ENCODE results near the gene GRK3. TPM values are rescaled to one million over a fixed set of nuclear protein-coding genes. Genes with fewer than 3 reads are reported as not detected.

GRK3 gene
- total RNA-seq, 1 donor from 2014 or later = 74.9 TPM

GRCh38 chr22:25645964-25646363 lies 81.5 kb downstream of the GRK3 start:
- TF ChIP-seq CTCF (IDR thresholded peaks at IDR 0.05) = no peak
- H3K4me1 ChIP-seq = no peaks in the 10 kb centered on the region
- H3K9me3 ChIP-seq = no peaks in the 10 kb centered on the region
- H3K4me3 ChIP-seq = no peak overlapping the region
- no peak overlapping the region for H3K27ac ChIP-seq
- no peaks in the 10 kb centered on the region for H3K27me3 ChIP-seq
- intact Hi-C loops (cut with DNase I) = no loop called here
- H3K36me3 ChIP-seq = no peaks in the 10 kb centered on the region
- DNase-seq (ENCODE audit: low spot score in 2 of 2) = no peak

GRCh38 chr22:25650833-25651232 lies 86.4 kb downstream of the GRK3 start:
- Histone ChIP-seq H3K4me3 (no peak overlapping the region), H3K9me3 (no peaks in the 10 kb centered on the region), H3K27me3 (no peaks in the 10 kb centered on the region), H3K36me3 (no peaks in the 10 kb centered on the region), H3K4me1 (no peaks in the 10 kb centered on the region), H3K27ac (no peak overlapping the region)
- no peak for DNase-seq (ENCODE audit: low spot score in 2 of 2)
- TF ChIP-seq CTCF (IDR thresholded peaks at IDR 0.05) = no peak
- intact Hi-C loops (cut with DNase I) = no loop called here

GRCh38 chr22:25651332-25652085 lies 87.0 kb downstream of the GRK3 start:
- intact Hi-C loops (cut with DNase I) = no loop called here

GRCh38 chr22:25654676-25655075 lies 90.2 kb downstream of the GRK3 start:
- Histone ChIP-seq H3K27me3 (no peaks in the 10 kb centered on the region), H3K36me3 (no peaks in the 10 kb centered on the region), H3K27ac (no peak overlapping the region), H3K4me1 (no peaks in the 10 kb centered on the region), H3K9me3 (no peaks in the 10 kb centered on the region), H3K4me3 (no peak overlapping the region)
- DNase-seq (ENCODE audit: low spot score in 2 of 2) = no peak
- no peak for TF ChIP-seq CTCF (IDR thresholded peaks at IDR 0.05)
- intact Hi-C loops (cut with DNase I) = no loop called here

More at GRCh38 chr22:25651332-25652085, 87.0 kb downstream of the GRK3 start:
- Histone ChIP-seq H3K4me1 (no peaks in the 10 kb centered on the region), H3K36me3 (no peaks in the 10 kb centered on the region), H3K27ac (no peak overlapping the region), H3K4me3 (no peak overlapping the region), H3K9me3 (no peaks in the 10 kb centered on the region), H3K27me3 (no peaks in the 10 kb centered on the region)
- no peak for DNase-seq (ENCODE audit: low spot score in 2 of 2)
- TF ChIP-seq CTCF (IDR thresholded peaks at IDR 0.05) = no peak

- Histone ChIP-seq H3K27ac (no peak overlapping the region), H3K36me3 (no peaks in the 10 kb centered on the region), H3K4me3 (no peak overlapping the region), H3K4me1 (no peaks in the 10 kb centered on the region), H3K27me3 (no peaks in the 10 kb centered on the region), H3K9me3 (no peaks in the 10 kb centered on the region)
- DNase-seq (ENCODE audit: low spot score in 2 of 2) = no peak
- intact Hi-C loops (cut with DNase I) = no loop called here
- TF ChIP-seq CTCF (IDR thresholded peaks at IDR 0.05) = no peak
These were observed 91.0 kb downstream of the GRK3 start for GRCh38 chr22:25655371-25655935.

Measured in ascending aorta (tissue), 2 donors.